ENCODE results near the gene CHST2.

DNA sequence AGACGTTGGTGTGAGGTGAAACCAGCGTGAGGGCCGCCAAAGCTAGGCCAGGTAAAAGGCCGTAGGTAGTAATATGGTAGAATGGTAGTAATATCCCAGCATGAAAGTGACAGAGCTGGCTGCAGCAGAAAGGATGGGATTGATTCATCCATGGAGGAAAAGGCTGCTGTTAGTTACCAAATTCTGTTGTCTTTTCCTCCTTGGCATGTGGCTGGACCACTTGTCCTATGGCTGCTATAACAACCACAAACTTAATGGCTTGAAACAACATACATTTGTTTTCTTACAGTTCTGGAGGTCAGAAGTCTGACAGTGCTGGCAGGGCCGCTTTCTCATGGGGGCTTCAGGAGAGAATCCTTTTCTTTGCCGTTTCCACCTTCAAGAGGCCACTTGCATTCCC lies 47.8 kb upstream of the CHST2 start:
- TF ChIP-seq, protein P1, sequence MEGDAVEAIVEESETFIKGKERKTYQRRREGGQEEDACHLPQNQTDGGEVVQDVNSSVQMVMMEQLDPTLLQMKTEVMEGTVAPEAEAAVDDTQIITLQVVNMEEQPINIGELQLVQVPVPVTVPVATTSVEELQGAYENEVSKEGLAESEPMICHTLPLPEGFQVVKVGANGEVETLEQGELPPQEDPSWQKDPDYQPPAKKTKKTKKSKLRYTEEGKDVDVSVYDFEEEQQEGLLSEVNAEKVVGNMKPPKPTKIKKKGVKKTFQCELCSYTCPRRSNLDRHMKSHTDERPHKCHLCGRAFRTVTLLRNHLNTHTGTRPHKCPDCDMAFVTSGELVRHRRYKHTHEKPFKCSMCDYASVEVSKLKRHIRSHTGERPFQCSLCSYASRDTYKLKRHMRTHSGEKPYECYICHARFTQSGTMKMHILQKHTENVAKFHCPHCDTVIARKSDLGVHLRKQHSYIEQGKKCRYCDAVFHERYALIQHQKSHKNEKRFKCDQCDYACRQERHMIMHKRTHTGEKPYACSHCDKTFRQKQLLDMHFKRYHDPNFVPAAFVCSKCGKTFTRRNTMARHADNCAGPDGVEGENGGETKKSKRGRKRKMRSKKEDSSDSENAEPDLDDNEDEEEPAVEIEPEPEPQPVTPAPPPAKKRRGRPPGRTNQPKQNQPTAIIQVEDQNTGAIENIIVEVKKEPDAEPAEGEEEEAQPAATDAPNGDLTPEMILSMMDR (conservative IDR thresholded peaks at IDR 0.05 in 1 of 2, IDR thresholded peaks at IDR 0.05 in 1 of 2; ENCODE audit: extremely low read depth in 1 of 2, insufficient read depth in 1 of 2, low read depth in 1 of 2, low read length in 2 of 2), result no peak
- no peak for TF ChIP-seq EZH2 (IDR thresholded peaks at IDR 0.05; ENCODE audit: borderline replicate concordance, low read length)

Data from mammary epithelial cell (primary cell).